Activated CD8-positive, alpha-beta memory T cell treated with anti-CD3 and anti-CD28 coated beads for 48 hours (primary cell): Measurements from ENCODE around the gene SUSD2.
"Not testable (repeated sequence)": the region's sequence is repeated elsewhere in the genome, so short reads cannot be mapped to it uniquely, and the experiment has no call there.

ENCODE experiments used
- DNase-seq, 3 experiments: peaks; one replicate each; pipeline ENCODE4 v3.0.0-alpha.2; 2020; ENCODE audit warnings: low read depth in 2 of 3, low spot score in 2 of 3

Gene SUSD2

GRCh38 chr22:24171822-24172221 lies 9.5 kb upstream of the SUSD2 start:
- DNase-seq, result no peak

DNA sequence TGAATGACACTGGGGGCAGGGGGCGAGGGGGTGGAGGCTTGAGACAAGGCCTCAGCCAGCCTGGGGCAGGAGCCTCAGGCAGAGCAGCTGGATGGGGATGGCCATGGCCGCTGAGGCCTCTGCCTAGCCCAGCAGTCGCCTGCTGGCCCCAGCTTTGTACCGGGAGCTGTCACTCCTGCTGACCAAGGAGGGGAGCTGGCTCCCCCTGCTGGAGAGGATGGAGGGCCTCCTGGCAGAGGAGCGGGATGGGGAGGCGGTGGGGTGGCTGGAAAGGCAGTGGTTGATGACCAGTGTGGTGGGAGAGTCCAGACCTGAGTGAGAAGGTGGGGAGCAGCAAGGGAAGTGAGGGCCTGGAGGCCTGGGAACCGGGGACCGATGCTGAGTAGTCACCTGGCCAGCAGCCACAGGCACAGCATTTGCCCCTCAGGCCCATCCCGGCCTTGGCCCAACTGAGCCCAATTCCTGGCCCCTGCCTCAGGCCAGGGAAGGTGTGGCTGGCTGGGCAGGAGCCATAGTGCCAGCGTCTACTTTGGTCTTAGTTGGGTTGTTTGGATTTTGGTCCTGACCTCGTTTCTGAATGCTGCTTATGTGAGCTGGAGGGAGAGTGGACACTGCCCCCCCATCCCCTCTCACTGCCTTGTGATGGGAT lies 6.0 kb upstream of the SUSD2 start:
- DNase-seq, result peak in 2 of 3 experiments; percentile 35 to 39

DNA sequence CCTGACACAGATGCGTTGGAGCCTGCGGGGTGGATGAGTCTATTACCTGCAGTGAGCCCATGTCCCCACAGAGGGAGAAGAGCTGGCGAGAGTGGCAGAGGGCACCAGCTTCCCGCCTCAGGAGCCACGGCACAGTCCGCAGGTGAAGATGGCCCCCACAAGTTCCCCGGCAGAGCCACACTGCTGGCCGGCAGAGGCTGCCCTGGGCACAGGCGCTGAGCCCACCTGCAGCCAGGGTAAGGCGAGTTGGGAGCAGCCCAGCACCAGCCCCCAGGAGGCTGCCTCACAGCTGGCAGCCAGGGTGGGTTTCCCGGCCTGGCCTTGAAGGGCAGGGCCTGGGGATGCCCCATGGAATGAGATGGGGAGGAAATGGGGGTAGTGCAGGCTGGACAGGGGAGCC lies 5.2 kb upstream of the SUSD2 start:
- no peak for DNase-seq

- DNase-seq, result no peak
Measured at GRCh38 chr22:24176630-24177029, 4.7 kb upstream of the SUSD2 start.

DNA sequence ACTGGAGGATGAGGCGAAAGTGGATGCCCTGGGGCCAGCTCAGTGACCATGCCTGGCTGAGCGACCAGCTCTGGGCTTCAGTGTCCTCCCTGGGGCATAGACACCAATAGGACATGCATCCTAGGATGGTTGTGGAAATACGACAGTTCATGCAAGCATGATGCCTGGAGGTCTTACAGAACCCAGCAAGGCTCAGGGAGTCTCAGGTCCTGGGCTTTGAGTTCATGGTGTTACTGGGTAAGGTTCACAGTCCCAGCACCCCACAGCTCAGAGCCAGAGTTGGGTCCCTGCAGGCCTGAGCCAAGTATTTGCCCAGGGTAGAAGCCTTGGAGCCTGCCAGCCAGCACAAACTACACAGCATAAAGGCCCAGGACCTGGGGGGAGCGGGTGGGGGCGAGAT lies 4.2 kb upstream of the SUSD2 start:
- no peak for DNase-seq

- DNase-seq, result no peak
Measured at GRCh38 chr22:24177456-24177855, 3.8 kb upstream of the SUSD2 start.

DNA sequence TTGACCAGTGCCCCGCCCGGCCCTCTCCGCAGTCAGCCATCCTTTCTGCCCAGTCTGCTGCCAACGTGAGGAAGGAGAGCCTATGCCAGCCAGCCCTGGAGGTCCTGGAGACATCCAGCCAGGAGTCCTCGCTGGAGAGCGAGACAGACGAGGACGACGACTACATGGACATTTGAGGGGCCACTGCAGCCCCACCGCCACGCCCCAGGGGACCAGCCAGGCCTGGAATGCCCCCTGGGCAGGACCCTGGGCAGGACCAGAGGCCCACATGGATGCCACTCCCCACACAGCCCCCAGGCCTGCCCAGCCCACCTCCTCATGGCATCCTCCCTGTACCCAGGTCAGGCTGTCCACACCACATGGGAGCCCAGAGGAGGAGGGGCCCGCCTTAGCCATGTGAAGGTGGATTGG lies 3.3 kb upstream of the SUSD2 start:
- DNase-seq, result no peak

DNA sequence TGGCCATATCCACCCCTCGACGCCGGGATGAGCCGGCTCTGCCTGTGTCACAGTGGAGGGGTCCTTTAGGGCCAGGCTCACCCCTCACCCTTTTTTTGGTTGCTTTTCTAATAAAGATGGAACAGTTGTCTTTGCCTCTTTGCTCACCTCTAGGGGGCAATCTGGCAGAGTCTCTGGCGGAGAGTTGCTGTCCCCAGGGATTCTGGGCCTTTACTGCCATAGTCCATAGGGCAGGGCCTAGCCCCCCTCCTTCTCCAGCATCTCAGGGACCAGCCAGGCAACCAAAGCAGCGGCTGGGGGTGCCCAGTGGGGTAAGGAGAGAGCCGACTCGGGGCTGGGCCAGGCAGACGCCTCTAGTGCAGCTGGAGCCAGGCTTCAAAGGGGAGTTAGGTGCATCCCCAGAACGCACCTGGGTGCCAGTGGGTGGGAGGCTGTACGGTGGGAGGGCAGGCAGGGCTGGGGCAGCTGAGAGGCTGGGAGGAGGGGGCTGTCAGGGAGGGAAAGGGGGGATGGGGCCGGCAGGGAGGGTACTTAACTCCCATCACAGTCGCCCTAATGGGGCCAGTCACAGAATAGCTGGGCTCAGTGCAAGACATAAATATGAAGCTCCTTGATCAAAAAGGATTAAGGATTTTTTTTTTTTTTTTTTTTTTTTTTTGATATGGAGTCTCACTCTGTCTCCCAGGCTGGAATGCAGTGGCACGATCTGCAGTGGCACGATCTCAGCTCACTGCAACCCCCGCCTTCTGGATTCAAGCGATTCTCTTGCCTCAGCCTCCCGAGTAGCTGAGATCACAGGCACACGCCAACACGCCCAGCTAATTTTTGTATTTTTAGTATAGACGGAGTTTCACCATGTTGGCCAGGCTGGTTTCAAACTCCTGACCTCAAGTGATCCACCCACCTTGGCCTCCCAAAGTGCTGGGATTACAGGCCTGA lies 2.5 kb upstream of the SUSD2 start:
- no peak for DNase-seq

- no peak for DNase-seq
Measured at GRCh38 chr22:24179478-24180210, 1.6 kb upstream of the SUSD2 start.

GRCh38 chr22:24180316-24181087 lies 785 bp upstream of the SUSD2 start:
- no peak for DNase-seq

- DNase-seq, result no peak
Measured at GRCh38 chr22:24181996-24182899, 961 bp downstream of the SUSD2 start.

GRCh38 chr22:24182900-24183246 lies 1.6 kb downstream of the SUSD2 start:
- not testable (repeated sequence) for DNase-seq

DNA sequence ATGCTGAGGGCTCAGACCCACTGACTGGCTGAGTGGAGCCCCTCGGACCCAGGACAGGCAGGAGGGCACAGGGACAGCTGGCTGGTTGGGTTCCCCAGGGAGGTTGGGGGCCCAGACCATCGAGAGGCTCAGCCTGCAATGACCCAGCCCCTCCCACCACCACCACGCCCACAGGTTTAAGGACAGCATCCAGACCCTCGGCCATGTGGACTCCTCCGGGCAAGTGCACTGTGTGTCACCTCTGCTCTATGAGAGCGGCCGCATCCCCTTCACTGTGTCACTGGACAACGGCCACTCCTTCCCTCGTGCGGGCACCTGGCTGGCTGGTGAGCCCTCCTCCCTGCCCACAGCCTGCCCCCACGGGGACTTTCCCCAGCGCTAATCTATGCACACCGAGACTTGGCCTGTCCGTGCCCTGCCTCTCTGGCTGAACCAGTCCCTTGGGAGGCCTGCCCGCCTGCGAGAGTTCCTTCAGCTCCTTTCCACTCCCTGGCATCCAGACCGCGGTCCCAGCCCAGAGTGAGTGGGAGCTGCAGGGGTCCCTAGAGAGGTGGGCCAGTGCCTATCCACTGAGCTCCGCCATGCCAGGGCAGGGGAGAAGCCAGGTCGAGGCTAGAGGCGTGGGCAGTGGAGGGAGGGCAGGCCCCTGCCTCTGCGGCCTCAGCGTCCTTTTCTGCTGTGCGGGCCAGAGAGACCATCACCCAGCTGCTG lies 2.2 kb downstream of the SUSD2 start:
- no peak for DNase-seq

DNA sequence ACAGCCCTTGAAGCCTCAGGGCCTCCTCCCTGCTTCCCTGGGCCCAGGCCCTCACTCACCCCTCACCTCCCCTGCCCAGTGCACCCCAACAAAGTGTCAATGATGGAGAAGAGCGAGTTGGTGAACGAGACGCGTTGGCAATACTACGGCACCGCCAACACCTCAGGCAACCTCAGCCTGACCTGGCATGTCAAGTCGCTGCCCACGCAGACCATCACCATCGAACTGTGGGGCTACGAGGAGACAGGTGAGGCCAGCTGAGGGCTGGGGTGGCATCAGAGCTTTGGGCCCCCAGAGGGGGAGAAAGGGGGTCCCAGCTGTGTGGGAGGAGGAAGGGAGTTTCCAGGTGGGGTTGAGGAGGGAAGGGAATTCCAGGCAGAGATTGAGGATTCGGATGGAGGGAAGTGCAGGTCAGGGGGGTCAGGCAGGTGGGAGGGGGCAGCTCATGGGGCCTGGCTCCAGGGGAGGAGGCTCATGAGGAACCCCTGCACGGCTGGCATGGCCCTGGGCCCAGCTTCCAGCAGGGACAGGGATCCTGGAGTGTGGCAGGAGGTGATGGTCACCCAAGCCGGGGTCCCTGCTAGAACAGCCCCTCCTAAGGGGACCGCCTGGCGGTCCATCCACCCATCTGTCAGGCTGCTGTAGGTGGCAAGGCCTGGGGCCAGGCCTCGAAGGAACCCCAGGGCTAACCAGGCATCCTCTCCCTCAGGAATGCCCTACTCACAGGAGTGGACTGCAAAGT lies 2.9 kb downstream of the SUSD2 start:
- no peak for DNase-seq

GRCh38 chr22:24185001-24185500 lies 3.8 kb downstream of the SUSD2 start:
- no peak for DNase-seq

- DNase-seq, result no peak
Measured at GRCh38 chr22:24185501-24186351, 4.4 kb downstream of the SUSD2 start.

DNA sequence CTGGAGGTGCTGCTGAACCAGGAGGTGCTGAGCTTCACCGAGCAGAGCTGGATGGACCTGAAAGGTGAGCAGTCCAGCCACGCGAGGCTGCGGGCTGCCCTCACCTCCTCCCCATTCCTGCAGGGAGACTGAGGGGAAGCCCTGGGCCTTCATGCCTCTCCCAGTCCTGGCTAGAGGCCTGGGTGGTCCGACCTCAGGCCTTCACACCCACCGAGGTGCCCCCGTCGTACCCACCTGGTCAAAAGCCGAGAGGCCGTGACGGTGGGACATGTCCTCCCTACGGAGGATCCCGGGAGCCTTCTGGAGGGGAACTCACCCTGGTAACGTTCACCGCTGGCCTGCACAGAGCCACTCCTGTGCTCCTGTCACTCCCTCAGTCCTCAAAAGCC lies 5.1 kb downstream of the SUSD2 start:
- DNase-seq, result no peak
